ENCODE results near the gene HERPUD1.

DNA sequence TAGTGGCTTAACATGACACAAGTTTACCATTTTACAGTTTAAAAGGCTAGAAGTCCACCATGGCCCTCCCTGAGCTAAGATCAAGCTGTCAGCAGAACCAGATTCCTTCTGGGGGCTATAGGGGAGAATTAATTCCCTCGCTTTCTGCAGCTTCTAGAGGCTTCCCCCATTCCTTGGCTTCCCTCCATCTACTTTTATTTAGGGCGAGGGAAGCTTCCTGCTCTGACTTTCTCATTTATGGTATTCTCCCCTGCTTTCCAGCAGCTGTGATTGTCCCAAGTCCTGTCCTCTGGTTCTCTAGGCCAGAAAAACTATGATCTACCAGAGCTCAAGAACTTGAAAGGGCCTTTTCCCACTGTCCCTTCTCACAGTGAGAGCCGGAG lies 34.1 kb downstream of the HERPUD1 start:
- no peak for TF ChIP-seq POLR2A (IDR thresholded peaks at IDR 0.05; ENCODE audit: low read length)
- no peak for TF ChIP-seq GATA1 (IDR thresholded peaks at IDR 0.05; ENCODE audit: low read depth, low read length)
